SK-N-SH (cell line): ENCODE results near the gene KLHL33. TPM values are rescaled to one million over a fixed set of nuclear protein-coding genes. Genes with fewer than 3 reads are reported as not detected.

Experiments used
- CTCF ChIA-PET: fragments of 300-600, 350-600 bp; formaldehyde crosslinking; extraction: SDS; loops from one replicate; lab custom pipeline; 2021; lab: Yijun Ruan, JAX
- POLR2A ChIA-PET: fragments of 350-600 bp; sonication (Branson Sonifier 250); formaldehyde crosslinking; extraction: SDS; loops from one replicate; lab custom pipeline; 2020; ENCODE audit warnings: antibody characterized with exemption, inconsistent platforms; lab: Yijun Ruan, JAX
- DNase-seq: peaks from one replicate; pipeline ENCODE4 v3.0.0; 2012
- H2AFZ ChIP-seq: fragments of 200-600 bp; sonication (generic); 2 replicates; pipeline ENCODE4 v1.8.1; 2016; ENCODE audit warnings: antibody characterized with exemption, mild to moderate bottlenecking, low read depth
- H3F3A ChIP-seq: fragments of 200-600 bp; sonication (generic); replicated peaks from 2 replicates; pipeline ENCODE3; 2016; ENCODE audit warnings: antibody characterized with exemption, mild to moderate bottlenecking; ENCODE audit not compliant: insufficient read depth
- H3K27ac ChIP-seq, 2 experiments: fragments of 200-500 bp in 1 of 2; fragments of 200-600 bp in 1 of 2; sonication (Bioruptor generic) in 1 of 2; sonication (generic), shearing (Covaris generic) in 1 of 2; 2 replicates each; pipeline versions ENCODE4 v1.5.1 to v1.6.1; 2014 to 2016; ENCODE audit warnings: low read depth in 2 of 2, inconsistent platforms in 1 of 2, low read length in 1 of 2, mild to moderate bottlenecking in 1 of 2, mixed read lengths in 1 of 2
- H3K27me3 ChIP-seq: fragments of 200-600 bp; sonication (generic), shearing (Covaris generic); 2 replicates; pipeline ENCODE4 v1.6.1; 2016; ENCODE audit warnings: mixed run types; ENCODE audit not compliant: insufficient read depth
- H3K36me3 ChIP-seq, 2 experiments: fragments of 200-500 bp in 1 of 2; fragments of 200-600 bp in 1 of 2; sonication (Bioruptor generic) in 1 of 2; sonication (generic) in 1 of 2; replicated peaks in 1 of 2; 2 replicates each; pipeline versions ENCODE3 to v1.5.1; 2014 to 2016; ENCODE audit warnings: low read length in 1 of 2, mild to moderate bottlenecking in 1 of 2; ENCODE audit not compliant: insufficient read depth in 2 of 2, control insufficient read depth in 1 of 2
- H3K4me1 ChIP-seq, 2 experiments: fragments of 200-500 bp in 1 of 2; fragments of 200-600 bp in 1 of 2; sonication (Bioruptor generic) in 1 of 2; sonication (generic), shearing (Covaris generic) in 1 of 2; 2 replicates each; pipeline versions ENCODE4 v1.5.1 to v1.6.1; 2014 to 2016; ENCODE audit warnings: low read depth in 1 of 2, low read length in 1 of 2, mixed run types in 1 of 2; ENCODE audit not compliant: insufficient read depth in 2 of 2, control insufficient read depth in 1 of 2
- H3K4me2 ChIP-seq: fragments of 200-600 bp; sonication (generic), shearing (Covaris generic); 2 replicates; pipeline ENCODE4 v1.6.1; 2017; ENCODE audit warnings: mixed run types
- H3K4me3 ChIP-seq, 2 experiments: fragments of 200-500 bp in 1 of 2; fragments of 200-600 bp in 1 of 2; sonication (Bioruptor generic) in 1 of 2; sonication (generic), shearing (Covaris generic) in 1 of 2; 2 replicates each; pipeline versions ENCODE4 v1.5.1 to v1.8.1; 2014 to 2016; ENCODE audit warnings: low read depth in 2 of 2, inconsistent platforms in 1 of 2, low read length in 1 of 2, mild to moderate bottlenecking in 1 of 2, mixed read lengths in 1 of 2, moderate library complexity in 1 of 2
- H3K79me2 ChIP-seq: fragments of 200-600 bp; sonication (generic); 2 replicates; pipeline ENCODE4 v1.8.1; 2017; ENCODE audit warnings: mild to moderate bottlenecking; ENCODE audit not compliant: insufficient read depth
- H3K9ac ChIP-seq: fragments of 200-600 bp; sonication (generic); 2 replicates; pipeline ENCODE4 v1.6.1; 2017; ENCODE audit warnings: mixed run types
- H3K9me2 ChIP-seq: fragments of 200-600 bp; sonication (generic); 2 replicates; pipeline ENCODE4 v1.6.1; 2017; ENCODE audit warnings: mixed run types
- H3K9me3 ChIP-seq: fragments of 200-600 bp; sonication (generic); 2 replicates; pipeline ENCODE4 v1.6.1; 2017; ENCODE audit warnings: mixed run types, mild to moderate bottlenecking, moderate library complexity
- H4K20me1 ChIP-seq: fragments of 200-600 bp; sonication (generic); 2 replicates; pipeline ENCODE4 v1.6.1; 2017; ENCODE audit warnings: mild to moderate bottlenecking, mixed run types; ENCODE audit not compliant: insufficient read depth
- CHD2 ChIP-seq: fragments of 150-350 bp; IDR thresholded peaks from 2 replicates; pipeline ENCODE4 v1.6.1; 2018; ENCODE audit warnings: low read length; ENCODE audit not compliant: partially characterized antibody
- EP300 ChIP-seq, 2 experiments: IDR thresholded peaks; 2 replicates each; pipeline versions ENCODE4 v1.4.0 to v1.6.1; 2012; ENCODE audit warnings: borderline replicate concordance in 1 of 2, low read depth in 1 of 2, low read length in 1 of 2
- FOSL2 ChIP-seq: IDR thresholded peaks from 2 replicates; pipeline ENCODE4 v1.4.0; 2012; ENCODE audit warnings: low read depth, mild to moderate bottlenecking, moderate library complexity, borderline replicate concordance
- FOXJ3 ChIP-seq: sonication (generic); formaldehyde crosslinking; IDR thresholded peaks from 2 replicates; pipeline ENCODE4 v1.5.1; 2020; ENCODE audit warnings: mild to moderate bottlenecking, missing genetic modification reagents
- GATA2 ChIP-seq: sonication (generic); formaldehyde crosslinking; IDR thresholded peaks from 2 replicates; pipeline ENCODE4 v1.5.0; 2020; ENCODE audit warnings: mild to moderate bottlenecking, missing genetic modification reagents
- JUND ChIP-seq: IDR thresholded peaks from 2 replicates; pipeline ENCODE4 v1.4.0; 2012
- MAX ChIP-seq: IDR thresholded peaks from 2 replicates; pipeline ENCODE4 v1.4.0; 2012; ENCODE audit warnings: low read depth
- MXI1 ChIP-seq: IDR thresholded peaks from 2 replicates; pipeline ENCODE4 v1.6.1; 2012; ENCODE audit warnings: mild to moderate bottlenecking, low read depth, low read length, improper control_type of control experiment
- NFIC ChIP-seq: IDR thresholded peaks from 2 replicates; pipeline ENCODE4 v1.4.0; 2012; ENCODE audit warnings: borderline replicate concordance
- RCOR1 ChIP-seq: fragments of 150-350 bp; IDR thresholded peaks from 2 replicates; pipeline ENCODE4 v1.6.1; 2017; ENCODE audit warnings: antibody characterized with exemption, low read length
- TAF1 ChIP-seq: IDR thresholded peaks from 2 replicates; pipeline ENCODE4 v1.6.1; 2012; ENCODE audit warnings: low read depth, mild to moderate bottlenecking, low read length, moderate library complexity, borderline replicate concordance
- TCF12 ChIP-seq: IDR thresholded peaks from 2 replicates; pipeline ENCODE4 v1.4.0; 2012
- USF1 ChIP-seq: IDR thresholded peaks from 2 replicates; pipeline ENCODE4 v1.4.0; 2012; ENCODE audit warnings: low read depth, borderline replicate concordance
- USF2 ChIP-seq: fragments of 150-350 bp; IDR thresholded peaks from 2 replicates; pipeline ENCODE4 v1.6.1; 2017; ENCODE audit warnings: antibody characterized with exemption, low read length, low read depth, borderline replicate concordance
- YY1 ChIP-seq: IDR thresholded peaks from 2 replicates; pipeline ENCODE4 v1.4.0; 2012; ENCODE audit warnings: low read depth, mild to moderate bottlenecking
- WGBS: methylation state at CpG from one replicate; pipeline ENCODE4 v1.1.6; 2017; ENCODE audit warnings: low lambda C conversion rate; 5-methylcytosine and 5-hydroxymethylcytosine counted together
- polyA plus RNA-seq, 3 experiments: library from polyadenylated mRNA; depleted of rRNA; stranded (reverse); fragments of >200 nt; gene quantifications; 2 replicates each; pipeline ENCODE4 v1.2.3, GENCODE V29; 2012
- TF ChIP-seq, protein P1 (sequence below): IDR thresholded peaks from 2 replicates; pipeline ENCODE4; 2012

The KLHL33 gene
- polyA plus RNA-seq, 1 of the 3 experiments (the other 2 are of a cell fraction): not detected

- Histone ChIP-seq H3K4me3 (no peak overlapping the region), H3K9me2 (no peaks in the 10 kb centered on the region), H3K36me3 (peaks cover 12 to 29% of the 10 kb centered on the region in 2 experiments), H3F3A (no peaks in the 10 kb centered on the region), H3K9ac (no peak overlapping the region), H2AFZ (0 out of 2 replicates have a peak overlapping the region, but pooled peaks have one; percentile 17), H3K4me2 (peak overlapping the region; percentile 43), H4K20me1 (no peaks in the 10 kb centered on the region), H3K27ac (peak overlapping the region; percentile 29 to 40; a peak in 3 of 4 replicates), H3K4me1 (peaks cover 8 to 17% of the 10 kb centered on the region in 2 experiments; a peak in 3 of 4 replicates), H3K27me3 (no peaks in the 10 kb centered on the region), H3K79me2 (no peaks in the 10 kb centered on the region), H3K9me3 (no peaks in the 10 kb centered on the region)
- CTCF ChIA-PET: interaction anchor here (1.3 kb wide), 1 partner anchor 136 kb away, joined by 3 read pairs; no protein-coding TSS in a partner anchor
- peak; percentile 92 for TF ChIP-seq GATA2 (CRISPR knock-in tag)
- no peak for TF ChIP-seq USF2
- TF ChIP-seq FOSL2: peak; percentile 43; the same call in 1 of the 2 replicates
- 0 out of 2 replicates have a peak, but pooled peaks have one; percentile 21 for TF ChIP-seq MAX
- peak; percentile 81 for TF ChIP-seq TCF12
- TF ChIP-seq EP300 (IDR thresholded peaks at IDR 0.05; ENCODE audit: borderline replicate concordance in 1 of 2, low read depth in 1 of 2, low read length in 1 of 2): peak in 1 of 2 experiments; percentile 52; a peak in 1 of 4 replicates
- peak; percentile 35; the same call in 1 of the 2 replicates for TF ChIP-seq NFIC
- TF ChIP-seq USF1: no peak
- TF ChIP-seq, protein P1, sequence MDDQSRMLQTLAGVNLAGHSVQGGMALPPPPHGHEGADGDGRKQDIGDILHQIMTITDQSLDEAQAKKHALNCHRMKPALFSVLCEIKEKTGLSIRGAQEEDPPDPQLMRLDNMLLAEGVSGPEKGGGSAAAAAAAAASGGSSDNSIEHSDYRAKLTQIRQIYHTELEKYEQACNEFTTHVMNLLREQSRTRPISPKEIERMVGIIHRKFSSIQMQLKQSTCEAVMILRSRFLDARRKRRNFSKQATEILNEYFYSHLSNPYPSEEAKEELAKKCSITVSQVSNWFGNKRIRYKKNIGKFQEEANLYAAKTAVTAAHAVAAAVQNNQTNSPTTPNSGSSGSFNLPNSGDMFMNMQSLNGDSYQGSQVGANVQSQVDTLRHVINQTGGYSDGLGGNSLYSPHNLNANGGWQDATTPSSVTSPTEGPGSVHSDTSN: peak; percentile 45
- TF ChIP-seq FOXJ3: no peak
- TF ChIP-seq RCOR1: peak; percentile 62; the same call in 1 of the 2 replicates
- peak; percentile 34 for TF ChIP-seq CHD2
- no peak for TF ChIP-seq TAF1
- TF ChIP-seq JUND: peak; percentile 40; the same call in 1 of the 2 replicates
- no peak for TF ChIP-seq YY1
- peak; percentile 31; the same call in 1 of the 2 replicates for TF ChIP-seq MXI1
- 18% methylated on average over 1 of the region's 1 CpG for WGBS
- POLR2A ChIA-PET: interaction anchor here (1.0 kb wide), 1 partner anchor 22 kb away, joined by 4 read pairs; the partner anchor contains the start of genes APEX1 and OSGEP
- DNase-seq: peak; percentile 65
These were observed 41.4 kb upstream of the KLHL33 start for GRCh38 chr14:20477211-20477876.
